Measurements from ENCODE around the gene HOXC6. TPM values are rescaled to one million over a fixed set of nuclear protein-coding genes. Genes with fewer than 3 reads are reported as not detected.

The HOXC6 gene
- total RNA-seq, 2 experiments from 2014 or later: not detected

DNA sequence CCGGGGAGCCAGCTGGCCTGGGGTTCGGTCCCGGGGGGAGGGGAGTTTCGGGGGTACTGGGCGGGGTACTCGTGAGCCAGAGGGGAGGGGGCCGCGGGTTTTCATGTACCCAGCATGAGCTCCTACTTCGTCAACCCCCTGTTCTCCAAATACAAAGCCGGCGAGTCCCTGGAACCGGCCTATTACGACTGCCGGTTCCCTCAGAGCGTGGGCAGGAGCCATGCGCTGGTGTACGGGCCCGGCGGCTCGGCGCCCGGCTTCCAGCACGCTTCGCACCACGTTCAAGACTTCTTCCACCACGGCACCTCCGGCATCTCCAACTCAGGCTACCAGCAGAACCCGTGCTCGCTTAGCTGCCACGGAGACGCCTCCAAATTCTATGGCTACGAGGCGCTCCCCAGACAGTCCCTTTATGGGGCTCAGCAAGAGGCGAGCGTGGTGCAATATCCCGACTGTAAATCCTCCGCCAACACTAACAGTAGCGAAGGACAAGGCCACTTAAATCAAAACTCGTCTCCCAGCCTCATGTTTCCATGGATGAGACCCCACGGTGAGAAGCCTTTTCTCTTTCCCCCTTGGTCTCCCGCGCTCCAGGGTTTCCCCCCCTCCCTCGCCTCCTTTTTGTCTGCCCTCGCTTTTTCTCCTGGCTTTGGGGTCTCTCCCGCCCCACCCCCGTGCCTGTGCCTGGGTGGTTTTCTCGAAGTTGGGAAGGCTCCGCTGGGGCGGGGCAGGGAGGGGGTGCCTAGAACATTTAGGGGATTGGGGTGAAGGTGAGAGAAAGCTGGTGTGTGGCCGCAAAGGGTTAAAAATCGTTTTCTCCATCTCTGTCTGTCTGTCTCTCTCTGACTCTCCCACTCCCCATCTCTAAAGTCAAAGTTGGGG, 18.8 kb upstream of the HOXC6 start:
- Mint-ChIP-seq H3K4me3 (peak overlapping the region; percentile 32), H3K4me1 (peaks cover 20% of the 10 kb centered on the region), H3K9me3 (ENCODE audit: low read depth) (no peaks in the 10 kb centered on the region), H3K27ac (no peak overlapping the region), H3K36me3 (peaks cover under 1% of the 10 kb centered on the region), H3K27me3 (peaks cover 91% of the 10 kb centered on the region)
- CTCF ChIA-PET: interaction anchor here (0.7 to 8.4 kb wide), 10 partner anchors 7 to 353 kb away, joined by 3 to 136 read pairs (median 56); partner anchors contain the start of genes HOXC5, HOXC6 and SMUG1
- no peak for ATAC-seq
- DNase-seq: no peak

DNA sequence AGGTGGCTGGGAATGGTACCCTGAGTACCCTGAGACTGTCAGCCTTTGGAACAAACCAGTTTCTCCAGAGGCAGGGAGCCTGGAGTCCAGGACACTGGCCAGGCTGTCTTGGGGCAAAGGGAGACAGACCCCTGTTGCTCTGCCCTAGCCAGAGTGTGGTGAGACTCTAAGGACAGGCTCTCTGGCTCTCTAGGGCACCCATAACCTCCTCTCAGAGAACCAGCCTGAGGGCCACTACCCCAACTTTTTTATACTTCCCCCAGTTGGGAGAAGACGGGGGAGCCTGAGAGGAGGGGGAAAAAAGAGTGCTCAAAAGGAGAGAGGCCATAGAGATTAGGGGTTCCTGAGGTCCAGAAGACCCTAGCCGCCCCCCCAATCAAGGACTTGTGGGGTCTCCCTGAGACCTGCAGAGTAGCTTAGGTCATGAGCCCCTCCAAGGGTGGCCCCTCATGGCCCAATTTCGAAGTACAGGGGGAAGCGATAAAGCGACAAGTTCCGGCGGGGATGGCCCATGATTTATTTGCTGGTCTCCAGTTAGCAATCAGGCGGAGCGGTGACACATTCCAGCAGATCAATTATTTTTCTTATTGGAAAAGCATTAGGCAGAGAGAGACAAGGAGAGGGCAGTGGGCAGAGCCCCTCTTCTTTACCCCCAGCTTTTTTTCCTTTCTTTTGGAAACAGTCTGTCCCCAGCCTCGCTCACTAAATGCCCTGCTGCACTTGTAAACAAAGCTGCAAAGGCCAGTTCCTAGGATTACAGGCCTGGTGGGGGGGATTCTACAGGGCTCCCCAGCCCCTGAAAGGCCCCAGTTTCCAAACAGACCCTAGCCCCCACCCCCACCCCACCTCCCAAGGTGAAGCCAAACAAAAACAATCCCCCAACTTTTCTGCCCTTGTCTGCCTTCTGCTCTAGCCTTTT, 17.9 kb upstream of the HOXC6 start:
- Mint-ChIP-seq H3K4me1 (peaks cover 22% of the 10 kb centered on the region), H3K4me3 (no peak overlapping the region), H3K27me3 (peaks cover 92% of the 10 kb centered on the region), H3K9me3 (ENCODE audit: low read depth) (no peaks in the 10 kb centered on the region), H3K27ac (no peak overlapping the region), H3K36me3 (peaks cover 1% of the 10 kb centered on the region)
- ATAC-seq (no peak), DNase-seq (no peak)
- CTCF ChIA-PET: interaction anchor here (0.8 to 8.4 kb wide), 4 partner anchors 11 to 204 kb away, joined by 3 to 74 read pairs (median 36); partner anchors contain the start of genes HOXC5 and HOXC6

DNA sequence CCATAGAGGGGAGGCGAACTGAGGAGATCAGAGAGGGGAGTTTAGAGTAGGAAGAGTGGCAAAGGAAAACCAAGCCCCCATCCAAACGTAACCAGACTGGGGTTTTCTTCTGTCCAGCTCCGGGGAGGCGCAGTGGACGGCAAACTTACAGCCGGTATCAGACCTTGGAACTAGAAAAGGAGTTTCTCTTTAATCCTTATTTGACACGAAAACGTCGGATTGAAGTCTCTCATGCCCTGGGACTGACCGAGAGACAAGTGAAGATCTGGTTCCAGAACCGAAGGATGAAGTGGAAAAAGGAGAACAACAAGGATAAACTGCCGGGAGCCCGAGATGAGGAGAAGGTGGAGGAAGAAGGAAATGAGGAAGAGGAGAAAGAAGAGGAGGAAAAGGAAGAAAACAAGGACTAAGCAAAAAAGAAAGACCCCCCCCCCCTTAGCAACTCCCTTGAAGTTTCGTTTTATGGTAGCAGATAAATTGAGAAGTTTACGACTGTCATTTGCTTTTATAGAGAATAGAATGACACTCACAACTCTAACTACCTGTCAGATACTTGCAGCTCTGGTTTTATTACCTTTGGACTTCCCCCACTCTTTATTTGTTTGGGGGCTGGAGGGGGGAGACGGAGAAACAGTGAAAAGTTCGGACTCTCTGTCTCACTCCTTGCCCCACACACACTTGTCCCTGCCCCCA, 17.1 kb upstream of the HOXC6 start:
- H3K9me3 Mint-ChIP-seq (ENCODE audit: low read depth): no peaks in the 10 kb centered on the region

DNA sequence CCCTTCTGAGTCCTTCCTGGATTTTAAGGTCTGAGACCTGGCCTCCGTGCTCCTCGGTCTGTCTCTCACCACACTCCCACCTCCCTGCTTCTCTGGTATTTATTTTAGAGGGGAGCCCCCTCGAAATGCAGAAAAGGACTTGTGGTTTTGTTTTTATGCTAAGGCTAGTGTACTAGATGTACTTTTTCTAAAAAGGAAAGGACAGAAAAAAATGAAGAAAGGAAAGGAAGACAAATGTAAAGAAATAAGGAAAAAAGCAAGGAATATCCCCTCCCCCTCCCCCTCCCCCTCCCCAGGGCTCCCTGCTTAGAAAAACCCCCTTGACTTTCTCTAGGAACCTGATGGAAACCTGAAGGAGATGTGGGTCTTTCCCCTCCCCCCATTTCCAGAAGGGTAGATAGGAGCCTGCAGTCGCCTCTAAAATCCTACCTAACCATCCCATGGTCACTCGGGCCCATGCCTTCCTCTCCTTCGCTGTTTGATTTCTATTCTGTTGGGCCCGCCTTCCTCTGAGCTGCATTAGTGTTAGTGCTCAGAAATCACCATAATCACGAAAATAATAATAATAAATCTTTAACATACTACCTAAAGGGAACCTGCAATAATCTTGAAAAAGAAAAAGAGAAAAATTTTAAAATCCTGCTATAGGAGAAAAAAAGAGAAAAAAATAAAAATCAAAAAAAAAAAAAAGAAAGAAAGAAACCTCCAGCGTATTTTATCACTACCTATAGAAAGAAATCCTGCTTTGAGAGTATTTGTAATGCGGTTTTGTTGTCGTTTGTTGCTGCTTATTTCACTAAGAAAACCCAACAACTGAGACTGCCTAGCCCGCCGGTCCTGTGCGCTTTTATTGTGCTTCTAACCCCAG, 16.3 kb upstream of the HOXC6 start:
- H3K27ac Mint-ChIP-seq: no peak overlapping the region
- H3K4me3 Mint-ChIP-seq: no peak overlapping the region
- H3K9me3 Mint-ChIP-seq (ENCODE audit: low read depth): no peaks in the 10 kb centered on the region
- H3K4me1 Mint-ChIP-seq: peaks cover 14% of the 10 kb centered on the region
- no peak for ATAC-seq
- peaks cover 1% of the 10 kb centered on the region for H3K36me3 Mint-ChIP-seq
- DNase-seq: no peak
- H3K27me3 Mint-ChIP-seq: peaks cover 91% of the 10 kb centered on the region
- CTCF ChIA-PET: interaction anchor here (1.0 to 8.4 kb wide), 4 partner anchors 20 to 196 kb away, joined by 4 to 74 read pairs (median 10); partner anchors contain the start of genes HOXC10, HOXC5 and HOXC6

More for the DNA sequence above, 17.1 kb upstream of the HOXC6 start:
- Mint-ChIP-seq H3K27ac (no peak overlapping the region), H3K27me3 (peaks cover 92% of the 10 kb centered on the region), H3K4me1 (peaks cover 16% of the 10 kb centered on the region), H3K36me3 (peaks cover 1% of the 10 kb centered on the region), H3K4me3 (no peak overlapping the region)
- ATAC-seq (no peak), DNase-seq (no peak)
- CTCF ChIA-PET: interaction anchor here (0.8 to 8.4 kb wide), 2 partner anchors 12 to 21 kb away, joined by 3 to 74 read pairs; partner anchors contain the start of genes HOXC5 and HOXC6

DNA sequence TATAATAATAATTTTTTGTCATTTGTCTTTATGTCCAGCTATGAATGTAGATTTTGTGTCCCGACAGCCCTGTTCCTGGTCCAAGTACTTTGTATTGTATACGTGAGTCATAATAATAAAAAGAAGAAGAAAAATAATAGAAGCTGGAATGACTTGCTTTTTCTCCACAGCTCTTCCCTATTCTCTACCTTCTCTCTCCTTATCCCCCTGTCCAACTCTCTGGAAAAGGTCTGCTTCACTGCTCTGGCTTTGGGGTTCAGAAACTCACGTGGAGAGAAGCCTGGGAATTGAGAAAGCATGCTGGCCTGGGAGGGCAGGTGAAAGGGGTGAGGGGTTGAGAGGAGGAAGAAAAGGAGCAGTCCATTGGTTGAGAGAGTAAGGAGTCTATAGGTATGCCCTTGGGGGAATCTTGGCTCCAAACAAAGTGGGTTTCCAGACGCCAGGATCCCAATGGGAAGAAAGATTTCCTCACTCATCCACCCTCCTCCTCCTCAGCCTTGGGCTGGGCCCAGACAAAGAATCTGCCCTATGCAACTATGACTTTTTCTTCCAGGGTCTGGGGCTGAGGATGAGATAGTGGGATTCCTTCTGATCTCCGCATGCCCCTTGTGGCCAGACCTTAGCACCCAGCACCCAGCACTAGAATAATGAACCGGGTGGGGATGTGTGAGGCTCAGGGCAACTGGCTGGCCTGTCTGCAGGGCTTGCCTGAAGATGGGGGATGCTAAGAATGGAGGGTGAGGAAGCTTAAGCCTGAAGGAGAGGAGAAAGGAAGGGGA, 15.4 kb upstream of the HOXC6 start:
- CTCF ChIA-PET: interaction anchor here (1.0 to 5.6 kb wide), 6 partner anchors 9 to 202 kb away, joined by 3 to 31 read pairs (median 6); partner anchors contain the start of genes HOXC10 and HOXC5
- H3K27ac Mint-ChIP-seq: no peak overlapping the region
- no peak for DNase-seq
- peaks cover 1% of the 10 kb centered on the region for H3K36me3 Mint-ChIP-seq
- no peak for ATAC-seq
- H3K4me1 Mint-ChIP-seq: peaks cover 20% of the 10 kb centered on the region
- H3K9me3 Mint-ChIP-seq (ENCODE audit: low read depth): no peaks in the 10 kb centered on the region
- no peak overlapping the region for H3K4me3 Mint-ChIP-seq
- H3K27me3 Mint-ChIP-seq: peaks cover 90% of the 10 kb centered on the region

DNA sequence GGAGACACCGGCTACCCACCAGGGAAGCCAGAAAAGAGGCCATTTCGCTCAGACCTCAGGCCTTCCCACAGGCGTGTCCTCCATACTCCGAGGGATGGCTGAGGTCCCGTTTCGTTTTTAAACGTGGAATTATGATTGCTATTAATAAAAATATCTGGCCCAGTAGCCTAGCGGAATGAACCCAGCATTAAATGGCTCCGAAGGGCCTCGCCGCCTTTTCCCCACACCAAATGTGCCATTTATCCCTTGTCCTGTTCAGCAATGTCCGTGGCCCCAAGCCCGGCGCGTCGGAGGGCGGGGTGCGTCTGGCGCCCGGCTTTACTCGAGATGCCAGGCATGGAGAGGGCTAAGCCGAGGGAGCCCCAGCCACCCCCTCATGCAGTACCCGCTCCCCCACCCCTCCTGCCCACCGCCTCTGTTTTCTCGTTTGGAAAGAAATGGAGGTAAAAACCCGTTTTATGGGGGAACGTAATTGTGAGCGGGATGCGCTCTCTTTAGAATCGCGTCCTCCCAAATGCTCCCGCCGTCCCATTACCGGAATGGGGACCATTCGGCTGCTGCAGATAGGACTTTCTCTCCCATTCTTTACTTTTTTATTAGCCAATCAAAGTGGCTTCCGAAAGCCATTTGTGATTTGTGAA, 13.7 kb upstream of the HOXC6 start:
- peaks cover 1% of the 10 kb centered on the region for H3K36me3 Mint-ChIP-seq
- H3K4me1 Mint-ChIP-seq: peaks cover 21% of the 10 kb centered on the region
- H3K4me3 Mint-ChIP-seq: no peak overlapping the region
- H3K9me3 Mint-ChIP-seq (ENCODE audit: low read depth): no peaks in the 10 kb centered on the region
- no peak overlapping the region for H3K27ac Mint-ChIP-seq
- DNase-seq (no peak), ATAC-seq (no peak)
- CTCF ChIA-PET: interaction anchor here (0.6 to 5.6 kb wide), 8 partner anchors 8 to 200 kb away, joined by 3 to 44 read pairs (median 10); partner anchors contain the start of genes HOXC5 and HOXC8
- H3K27me3 Mint-ChIP-seq: peaks cover 78% of the 10 kb centered on the region

DNA sequence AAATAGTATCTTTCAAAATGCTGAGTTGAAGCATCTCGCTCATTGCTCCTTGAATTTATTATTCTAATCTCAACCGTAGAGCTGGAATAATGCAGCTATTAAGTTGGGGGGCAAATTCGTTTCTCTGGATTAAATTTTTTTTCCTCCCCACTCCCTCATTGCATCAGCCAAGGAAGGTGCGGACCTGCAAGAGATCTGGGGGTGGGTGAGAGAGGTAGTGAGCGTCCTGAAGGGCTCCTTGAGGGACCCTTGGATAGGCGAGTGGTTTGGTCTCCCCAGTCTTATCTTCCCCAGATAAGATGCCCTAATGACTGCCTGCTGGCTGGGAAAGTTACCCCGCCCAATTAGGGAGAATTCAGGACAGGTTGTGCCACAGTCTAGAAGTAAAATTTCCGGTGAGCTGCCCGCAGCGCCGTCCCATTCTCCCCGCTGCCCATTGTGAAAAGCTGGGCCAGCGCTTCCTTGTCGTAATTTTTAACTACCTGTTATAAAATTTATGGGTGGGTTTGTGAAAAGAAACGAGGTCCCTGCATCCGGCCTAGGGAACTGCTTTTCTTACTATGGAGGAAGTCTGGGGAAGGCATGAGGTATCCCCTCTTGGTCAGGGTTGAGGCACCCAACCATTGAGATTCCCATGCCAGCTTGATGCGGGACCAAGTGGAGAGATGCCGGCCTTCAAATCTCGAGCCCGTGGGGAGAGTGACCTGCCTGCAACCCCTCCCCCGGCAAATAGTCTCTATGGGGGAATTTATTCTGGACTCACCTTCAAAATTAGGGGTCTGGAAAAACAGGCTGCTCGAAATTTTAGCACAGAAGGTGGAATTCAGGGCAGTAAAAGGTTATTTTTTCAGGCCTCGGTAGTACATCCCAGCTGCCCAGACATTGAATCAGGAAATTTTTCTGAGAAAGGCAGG, 13.0 kb upstream of the HOXC6 start:
- peaks cover 77% of the 10 kb centered on the region for H3K27me3 Mint-ChIP-seq
- H3K9me3 Mint-ChIP-seq (ENCODE audit: low read depth): no peaks in the 10 kb centered on the region
- H3K36me3 Mint-ChIP-seq: peaks cover 1% of the 10 kb centered on the region
- H3K4me1 Mint-ChIP-seq: peaks cover 21% of the 10 kb centered on the region
- CTCF ChIA-PET: interaction anchor here (1.0 to 5.6 kb wide), 7 partner anchors 9 to 200 kb away, joined by 3 to 44 read pairs (median 18); partner anchors contain the start of gene HOXC8
- no peak for DNase-seq
- H3K27ac Mint-ChIP-seq: no peak overlapping the region
- ATAC-seq: no peak
- H3K4me3 Mint-ChIP-seq: no peak overlapping the region

DNA sequence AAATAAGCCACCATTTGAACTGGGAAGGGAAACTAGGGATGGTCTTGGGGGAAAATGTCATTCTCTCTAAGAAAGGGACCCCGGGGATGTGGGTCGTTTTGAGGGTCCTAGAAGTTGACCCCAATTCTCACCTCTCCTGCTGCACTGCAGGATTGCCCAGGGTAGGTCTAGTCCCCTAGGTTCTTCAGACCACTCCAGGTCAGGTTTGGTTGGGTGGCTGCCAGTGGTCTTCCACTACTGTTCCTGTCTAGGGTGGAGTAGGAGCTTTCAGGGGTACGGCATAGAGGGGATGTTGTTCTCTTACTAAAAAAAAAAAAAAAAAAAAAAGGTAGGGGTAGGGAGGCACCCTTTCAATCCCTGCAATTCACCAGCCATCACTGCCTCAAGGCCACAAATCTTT, 12.2 kb upstream of the HOXC6 start:
- CTCF ChIA-PET: interaction anchor here (0.7 to 5.6 kb wide), 14 partner anchors 9 to 366 kb away, joined by 3 to 44 read pairs (median 12); partner anchors contain the start of genes HOXC5, HOXC6, HOXC8 and HOXC9
- ATAC-seq: no peak
- Mint-ChIP-seq H3K27me3 (peaks cover 78% of the 10 kb centered on the region), H3K27ac (no peak overlapping the region), H3K4me3 (no peak overlapping the region), H3K9me3 (ENCODE audit: low read depth) (no peaks in the 10 kb centered on the region), H3K36me3 (peaks cover 1% of the 10 kb centered on the region), H3K4me1 (peaks cover 20% of the 10 kb centered on the region)
- DNase-seq: no peak

DNA sequence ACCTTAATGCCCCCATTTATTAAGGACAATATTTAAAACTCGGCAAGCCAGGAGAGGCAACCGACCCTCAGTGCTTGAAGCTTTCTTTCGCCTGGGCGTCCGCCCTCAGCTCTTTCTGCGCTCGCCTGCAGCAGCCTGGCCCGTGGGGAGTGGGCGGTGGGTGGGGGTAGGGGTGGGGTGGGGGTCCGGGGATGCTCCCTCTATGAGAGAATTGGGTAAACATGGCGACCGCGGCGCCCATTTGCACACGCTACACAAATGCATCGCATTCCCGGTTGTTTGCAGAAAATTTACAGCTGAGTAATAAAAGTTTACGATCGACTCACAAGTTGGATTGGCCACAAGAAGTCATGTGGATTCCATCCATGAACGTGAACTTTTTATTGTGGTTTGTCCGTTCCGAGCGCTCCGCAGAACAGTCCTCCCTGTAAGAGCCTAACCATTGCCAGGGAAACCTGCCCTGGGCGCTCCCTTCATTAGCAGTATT, 11.7 kb upstream of the HOXC6 start:
- no peak overlapping the region for H3K27ac Mint-ChIP-seq
- no peaks in the 10 kb centered on the region for H3K9me3 Mint-ChIP-seq (ENCODE audit: low read depth)
- peaks cover 17% of the 10 kb centered on the region for H3K4me1 Mint-ChIP-seq
- peaks cover 1% of the 10 kb centered on the region for H3K36me3 Mint-ChIP-seq
- no peak for ATAC-seq
- peaks cover 78% of the 10 kb centered on the region for H3K27me3 Mint-ChIP-seq
- no peak overlapping the region for H3K4me3 Mint-ChIP-seq
- CTCF ChIA-PET: interaction anchor here (0.7 to 5.6 kb wide), 16 partner anchors 10 to 365 kb away, joined by 3 to 44 read pairs (median 11); partner anchors contain the start of genes HOXC10, HOXC5, HOXC6 and HOXC8
- no peak for DNase-seq

Data from activated CD8-positive, alpha-beta memory T cell treated with anti-CD3 and anti-CD28 coated beads, Interleukin-2, amount 10 ng/mL, durations not matched to agents 7 days and 5 days (primary cell).